NCI-H446 treated with DMSO at 0.1 percent for 48 hours (cell line): ENCODE measurements around the gene SNCA.

Source experiments
- DNase-seq: peaks from one replicate; lab custom pipeline; 2025; lab: John Stamatoyannopoulos, UW

The SNCA gene

DNA sequence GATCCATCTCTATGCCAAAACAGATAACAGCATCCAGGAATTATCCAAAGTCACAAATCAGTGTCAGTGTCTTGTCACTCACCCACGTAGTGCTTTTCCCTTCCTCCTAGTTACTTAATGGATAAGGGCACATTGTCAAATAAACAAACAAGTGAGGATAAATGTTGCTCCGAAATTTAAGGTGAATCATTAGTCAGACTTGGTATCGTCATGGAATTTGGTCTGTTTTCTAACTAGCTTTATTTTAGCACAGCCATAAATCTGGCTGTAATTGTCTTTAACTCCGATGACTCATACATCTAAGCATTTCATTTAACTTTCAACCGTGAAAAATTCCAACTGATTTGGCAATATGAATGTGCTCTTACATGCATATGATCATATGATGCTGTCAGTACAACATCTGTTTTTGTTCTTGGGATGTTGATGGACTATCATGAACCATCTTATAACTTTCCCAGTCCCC is 83.3 kb downstream of the SNCA start:
- DNase-seq, result peak; percentile 95

- DNase-seq, result peak; percentile 66
These were observed 83.9 kb downstream of the SNCA start for GRCh38 chr4:89752932-89753598.

DNA sequence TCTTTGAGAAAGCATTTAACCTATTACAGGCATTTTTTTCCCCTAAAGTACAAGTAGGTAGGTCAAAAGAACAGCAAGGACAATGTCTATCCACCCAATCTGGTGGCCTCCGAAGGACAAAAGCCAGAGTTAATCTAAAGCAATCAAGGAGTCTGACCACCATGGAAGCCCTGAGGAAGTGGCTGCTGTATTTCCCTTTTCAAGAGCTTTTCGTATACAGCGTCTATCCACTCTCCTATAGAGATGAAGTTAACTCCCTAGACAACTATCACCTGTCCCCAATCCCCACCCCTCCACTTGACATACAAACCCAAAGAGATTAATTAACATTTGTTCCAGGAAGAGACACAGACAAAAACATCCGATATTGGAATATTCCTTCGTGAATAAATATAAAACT is 85.5 kb downstream of the SNCA start:
- DNase-seq, result no peak

- DNase-seq, result no peak
These were observed 90.6 kb downstream of the SNCA start for GRCh38 chr4:89746377-89746776.

DNA sequence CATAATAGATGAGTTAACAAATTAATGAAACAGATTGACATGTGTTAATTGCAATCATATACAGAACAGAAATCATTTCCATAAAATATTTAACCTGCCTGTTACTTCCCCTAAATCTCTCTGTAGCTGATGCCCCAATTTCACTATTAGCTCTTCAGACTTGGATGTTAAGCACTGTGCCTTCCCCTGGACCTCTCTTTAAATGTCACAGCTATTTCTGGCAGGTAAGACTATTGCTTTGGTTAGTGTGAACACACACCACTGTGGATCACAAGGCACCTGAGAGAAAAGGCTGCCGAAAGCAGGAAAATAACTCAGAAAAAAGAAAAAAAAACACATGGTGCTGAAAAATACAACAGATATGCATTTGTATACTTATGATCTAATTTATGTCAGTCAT is 91.3 kb downstream of the SNCA start:
- DNase-seq, result no peak

GRCh38 chr4:89744914-89745313 is 92.0 kb downstream of the SNCA start:
- no peak for DNase-seq

GRCh38 chr4:89741768-89742167 is 95.2 kb downstream of the SNCA start:
- DNase-seq, result peak; percentile 59

DNA sequence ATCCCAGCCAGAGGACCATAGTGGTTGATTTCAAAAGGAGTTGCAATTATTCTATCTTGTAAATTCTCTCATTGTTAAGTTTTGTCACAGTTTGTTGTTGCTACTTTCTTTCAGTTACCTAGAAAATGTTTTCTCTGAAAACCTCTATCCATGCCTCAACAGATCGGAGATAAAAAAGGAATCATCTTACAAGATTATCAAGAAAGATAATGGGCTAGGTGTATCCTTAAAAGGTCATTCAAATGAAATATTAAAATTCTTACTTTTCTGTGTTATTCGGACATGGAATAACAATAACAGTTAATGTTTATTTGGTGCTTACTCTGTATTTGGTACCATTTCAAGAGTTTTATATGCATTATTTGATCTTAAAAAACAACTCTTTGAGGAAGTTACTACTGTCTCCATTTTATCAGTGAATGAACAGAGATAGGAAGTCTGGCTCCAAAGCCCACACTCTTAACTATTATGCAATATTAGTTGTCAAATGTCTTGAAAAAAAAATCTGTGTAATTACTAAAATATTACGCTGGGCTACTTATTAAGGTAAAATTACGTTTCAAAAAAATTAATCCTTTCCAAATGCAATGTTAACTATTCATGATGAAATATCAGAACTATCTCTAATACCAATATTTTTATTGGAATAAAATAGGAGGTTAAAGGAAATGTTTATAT is 97.5 kb downstream of the SNCA start:
- no peak for DNase-seq

DNA sequence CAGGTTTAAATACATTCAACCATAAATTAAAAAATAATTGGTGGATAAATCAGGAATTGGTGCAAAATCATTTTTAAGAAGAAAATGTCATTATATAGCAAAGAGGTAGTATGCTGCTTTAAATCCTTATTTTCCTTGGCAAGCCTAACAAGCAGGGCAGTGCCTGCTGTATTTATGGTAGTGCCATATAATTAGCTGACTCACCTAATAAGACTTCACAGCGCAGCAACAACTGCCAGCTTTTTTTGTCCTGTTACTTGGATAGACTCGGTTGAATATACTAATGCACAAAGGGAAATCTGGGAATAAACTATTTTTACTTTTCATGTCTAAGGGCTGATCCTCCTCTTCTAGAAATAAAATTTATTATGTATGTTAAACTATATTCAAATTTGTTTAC is 99.1 kb downstream of the SNCA start:
- DNase-seq, result peak; percentile 91

DNA sequence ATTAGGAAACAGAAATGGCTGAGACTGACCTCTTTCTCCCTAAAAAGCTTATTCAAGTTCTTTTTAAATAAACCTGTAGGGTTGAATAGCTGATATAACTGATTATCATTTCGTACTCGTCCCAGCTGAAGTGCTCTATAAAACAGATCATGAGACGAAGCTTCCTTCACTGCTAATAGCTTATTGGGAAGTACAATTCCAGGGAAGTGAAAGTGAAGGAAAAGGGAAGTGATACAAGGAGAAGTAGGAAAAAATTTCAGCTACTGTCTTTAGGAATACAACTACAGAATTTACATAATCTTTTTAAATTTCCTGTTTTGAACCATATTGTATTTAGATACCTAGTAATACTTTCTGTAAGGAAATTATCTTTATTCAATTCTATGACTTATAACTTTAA is 103.0 kb downstream of the SNCA start:
- no peak for DNase-seq

DNA sequence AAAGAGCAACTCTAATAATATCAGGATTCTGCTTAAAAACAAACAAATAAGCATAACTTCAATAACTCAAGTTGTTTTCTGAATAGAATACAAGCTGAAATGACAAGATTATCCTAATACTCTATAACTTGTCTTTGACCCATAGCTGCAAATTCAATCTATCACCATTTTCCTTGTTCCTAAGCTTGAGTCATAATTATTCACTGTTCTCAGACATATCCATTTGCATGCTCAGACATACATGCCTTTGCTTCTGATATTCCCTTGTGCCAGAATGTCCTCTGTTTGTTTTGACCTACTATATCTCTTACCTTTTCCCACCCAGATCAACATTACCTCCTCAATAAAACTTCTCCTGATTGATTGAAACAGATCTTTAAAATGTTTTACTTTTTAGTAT is 109.7 kb downstream of the SNCA start:
- no peak for DNase-seq

DNA sequence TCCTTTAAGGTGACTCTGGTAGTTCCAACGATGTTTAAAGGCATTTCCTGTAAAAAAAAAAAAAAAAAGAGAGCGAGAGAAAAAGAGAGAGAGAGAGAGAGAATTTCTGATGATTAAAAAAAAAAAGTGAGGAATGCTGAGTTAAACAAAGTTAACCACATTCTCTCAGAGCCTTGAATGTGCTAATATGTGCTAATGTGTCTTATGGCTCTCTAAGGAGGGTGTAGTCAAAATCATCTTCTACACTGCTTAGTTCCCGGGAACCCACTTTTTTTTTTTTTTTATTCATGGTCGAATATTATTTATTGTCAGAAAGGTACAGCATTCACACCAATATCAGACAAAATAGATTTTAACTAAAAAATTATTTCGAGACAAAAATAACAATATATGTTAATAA is 111.7 kb downstream of the SNCA start:
- DNase-seq, result no peak

DNA sequence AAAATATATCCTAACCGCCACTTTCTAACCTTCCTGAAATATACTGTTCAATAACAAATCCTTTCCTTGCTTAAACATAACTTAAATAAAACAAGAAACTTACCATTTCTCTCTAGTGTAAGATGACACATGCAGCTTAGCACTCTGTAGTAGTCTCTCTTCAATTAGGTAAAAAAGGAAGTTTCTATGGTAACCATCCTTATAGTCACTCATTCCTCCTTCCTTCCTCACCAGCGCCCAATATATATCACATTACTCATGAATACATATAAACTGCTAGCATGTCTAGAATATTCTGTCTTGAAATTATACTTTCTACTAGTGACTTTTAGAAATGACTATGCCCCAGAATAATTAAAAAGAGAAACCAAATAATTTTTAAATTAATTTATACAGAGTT is 112.2 kb downstream of the SNCA start:
- DNase-seq, result no peak

DNA sequence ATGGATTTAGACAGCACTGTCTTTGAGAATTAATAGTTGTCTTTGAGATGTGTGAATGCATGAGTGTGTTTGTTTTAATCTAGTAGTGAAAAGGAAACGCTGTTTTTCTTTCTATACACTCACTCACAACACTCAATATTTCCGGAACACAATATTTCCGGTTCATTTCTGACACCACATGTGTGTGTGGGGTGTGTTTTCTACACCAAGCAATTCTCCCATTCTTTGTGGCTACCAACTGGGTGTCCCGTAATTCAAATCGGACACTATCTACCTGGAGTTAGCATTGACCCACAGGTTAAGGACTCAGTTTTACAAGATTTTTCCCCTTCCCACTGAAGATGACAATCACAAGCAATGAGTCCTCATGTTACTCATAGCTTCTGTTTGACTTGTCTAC is 113.9 kb downstream of the SNCA start:
- DNase-seq, result no peak

- DNase-seq, result no peak
These were observed 114.4 kb downstream of the SNCA start for GRCh38 chr4:89722517-89722916.

DNA sequence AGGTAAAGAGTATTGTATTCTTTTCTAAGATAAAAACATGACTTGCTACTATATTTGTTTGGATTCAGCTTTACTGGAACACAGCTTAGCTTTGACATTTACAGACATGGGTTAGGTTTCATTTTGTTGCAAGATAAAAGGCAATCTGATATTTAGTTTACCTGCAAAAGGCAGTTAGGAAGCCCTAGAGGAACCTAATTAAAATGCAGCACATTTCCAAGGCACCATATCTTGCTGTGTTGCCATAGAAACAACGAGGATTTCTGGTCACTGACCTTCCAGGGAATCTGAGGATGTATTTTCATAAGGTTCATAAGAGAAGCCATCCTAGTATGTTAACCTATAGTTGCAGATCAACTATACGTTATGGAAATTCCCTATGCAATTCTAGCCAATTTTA is 116.0 kb downstream of the SNCA start:
- no peak for DNase-seq

DNA sequence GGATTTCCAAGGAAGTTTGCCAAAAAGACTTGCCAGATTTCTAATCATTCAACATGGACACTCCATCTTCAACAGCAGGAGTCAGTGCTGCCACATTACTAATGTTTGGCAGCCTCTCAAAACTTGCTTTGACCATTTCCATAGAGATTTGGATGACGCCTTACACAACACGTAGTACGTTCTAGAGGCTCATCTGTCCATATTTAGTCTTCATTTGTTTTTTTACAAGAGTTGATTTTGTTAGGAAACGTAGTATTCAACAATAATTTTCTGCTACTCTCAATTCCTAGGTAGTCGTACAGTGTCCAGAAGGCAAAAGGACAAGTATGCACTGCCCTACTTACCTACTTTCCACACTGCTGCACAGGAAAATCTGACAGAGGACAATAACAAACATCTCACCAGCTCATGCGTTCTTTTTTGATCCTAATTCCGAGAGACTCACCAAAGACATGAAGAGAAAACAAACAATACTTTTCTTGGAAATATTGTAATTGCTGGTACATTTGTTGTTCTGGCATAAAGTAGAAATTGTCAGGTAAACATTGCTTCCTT is 117.3 kb downstream of the SNCA start:
- peak; percentile 84 for DNase-seq

DNA sequence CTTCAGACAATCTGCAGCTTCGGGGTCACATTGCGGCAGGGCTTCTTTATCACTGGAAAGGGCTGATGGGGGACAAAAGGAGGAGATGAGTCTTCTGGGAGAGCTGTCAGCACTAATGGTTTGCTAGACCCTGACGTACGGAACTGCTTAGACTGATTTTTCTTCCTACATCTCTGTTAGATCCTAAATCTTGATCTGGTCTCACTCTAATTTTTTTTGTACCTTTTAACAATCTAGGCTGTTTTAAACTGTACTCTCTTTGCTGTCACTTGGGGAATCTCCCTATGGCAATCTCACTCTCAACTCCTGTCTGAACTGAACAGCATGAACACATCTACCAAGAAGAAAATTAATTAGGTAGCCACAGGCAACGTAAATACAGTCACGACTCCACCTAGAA is 120.1 kb downstream of the SNCA start:
- DNase-seq, result no peak

DNA sequence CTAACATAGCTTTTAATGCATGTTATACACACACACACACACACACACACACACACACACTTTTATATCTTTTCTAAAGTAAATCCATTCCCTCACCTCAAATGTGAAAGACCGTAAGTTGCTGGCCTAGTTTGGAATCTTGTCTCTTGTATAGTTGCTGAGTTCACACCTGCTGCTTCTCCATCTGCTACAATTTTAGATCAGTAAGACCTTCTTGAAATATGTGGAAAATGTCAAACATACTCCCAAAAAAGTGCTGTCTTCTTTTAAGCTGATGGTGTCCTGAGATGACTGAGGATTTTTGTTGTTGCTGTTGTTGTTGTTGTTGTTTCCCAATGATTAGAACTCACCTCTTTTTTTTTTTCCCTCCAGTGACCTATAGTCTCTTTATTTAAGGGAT is 121.3 kb downstream of the SNCA start:
- no peak for DNase-seq

DNA sequence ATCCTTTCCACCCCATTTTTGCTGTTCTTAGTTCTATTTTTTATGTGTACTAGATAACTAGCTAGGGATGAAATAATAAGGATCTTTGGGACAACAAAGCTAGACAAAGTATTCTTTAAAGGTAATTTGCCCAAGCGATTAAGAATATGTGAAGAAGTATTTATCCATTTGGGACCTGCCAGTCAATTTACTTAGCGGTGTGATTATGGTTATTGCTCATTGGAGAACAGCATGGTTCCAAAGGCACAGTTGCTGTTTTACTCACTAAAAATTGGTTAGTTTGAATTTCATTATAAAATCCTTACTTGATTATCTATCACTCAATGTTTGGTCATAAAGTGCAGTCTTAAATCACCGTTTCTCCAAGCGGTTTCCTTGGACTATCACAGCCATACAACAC is 124.1 kb downstream of the SNCA start:
- DNase-seq, result no peak

DNA sequence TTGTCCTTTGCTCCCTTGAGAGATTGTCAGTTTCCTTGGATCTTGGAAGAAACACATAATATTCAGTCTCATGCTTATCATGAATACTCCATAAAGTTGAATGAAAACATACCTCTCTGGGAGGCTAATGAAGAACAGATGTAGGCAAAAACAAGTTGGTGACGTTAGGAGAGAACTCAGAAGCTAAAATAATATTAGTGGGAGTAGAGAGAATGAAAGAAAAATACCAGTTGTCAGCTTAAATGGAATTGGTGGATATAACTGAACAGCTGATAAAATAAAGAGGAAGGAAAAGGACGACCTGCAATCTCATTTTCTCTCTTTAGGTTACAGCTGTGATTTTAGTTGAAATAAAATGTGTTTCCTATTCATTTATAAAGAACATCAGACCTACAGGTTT is 124.8 kb downstream of the SNCA start:
- DNase-seq, result no peak

DNA sequence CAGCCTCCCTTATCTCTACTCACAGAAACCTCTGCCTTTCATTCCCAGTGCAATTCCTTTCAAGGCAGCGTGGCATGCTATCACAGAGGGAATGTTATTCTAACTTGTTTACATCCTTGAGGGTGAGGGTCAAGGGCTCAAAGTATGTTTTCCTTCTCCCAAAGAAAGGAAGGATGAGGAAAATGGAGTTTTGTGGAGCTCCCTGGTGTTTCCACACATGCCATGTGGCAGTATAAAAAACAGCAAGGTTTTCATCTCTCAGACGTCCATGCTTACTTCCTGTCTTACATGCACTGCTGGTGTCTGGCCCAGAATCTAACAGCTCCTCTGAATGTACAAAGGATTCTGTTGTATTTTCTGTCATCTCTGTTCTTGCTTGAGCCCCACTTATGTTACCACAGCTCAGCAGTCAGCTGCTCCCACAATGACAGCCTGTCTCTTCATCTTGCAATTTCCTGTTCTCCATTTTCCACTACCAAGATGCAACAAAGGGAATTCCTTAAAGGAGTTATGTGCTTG is 128.0 kb downstream of the SNCA start:
- no peak for DNase-seq

GRCh38 chr4:89707467-89707866 is 129.5 kb downstream of the SNCA start:
- DNase-seq, result no peak
